CD4-positive, alpha-beta T cell treated with Interleukin-6 for 4 hours (primary cell): ENCODE results near the gene CA6.
"Not testable (repeated sequence)": the region's sequence is repeated elsewhere in the genome, so short reads cannot be mapped to it uniquely, and the experiment has no call there.

Experiments
- DNase-seq: peaks from one replicate; pipeline ENCODE4 v3.0.0-alpha.2; 2020; ENCODE audit warnings: mixed read lengths

Gene CA6

DNA sequence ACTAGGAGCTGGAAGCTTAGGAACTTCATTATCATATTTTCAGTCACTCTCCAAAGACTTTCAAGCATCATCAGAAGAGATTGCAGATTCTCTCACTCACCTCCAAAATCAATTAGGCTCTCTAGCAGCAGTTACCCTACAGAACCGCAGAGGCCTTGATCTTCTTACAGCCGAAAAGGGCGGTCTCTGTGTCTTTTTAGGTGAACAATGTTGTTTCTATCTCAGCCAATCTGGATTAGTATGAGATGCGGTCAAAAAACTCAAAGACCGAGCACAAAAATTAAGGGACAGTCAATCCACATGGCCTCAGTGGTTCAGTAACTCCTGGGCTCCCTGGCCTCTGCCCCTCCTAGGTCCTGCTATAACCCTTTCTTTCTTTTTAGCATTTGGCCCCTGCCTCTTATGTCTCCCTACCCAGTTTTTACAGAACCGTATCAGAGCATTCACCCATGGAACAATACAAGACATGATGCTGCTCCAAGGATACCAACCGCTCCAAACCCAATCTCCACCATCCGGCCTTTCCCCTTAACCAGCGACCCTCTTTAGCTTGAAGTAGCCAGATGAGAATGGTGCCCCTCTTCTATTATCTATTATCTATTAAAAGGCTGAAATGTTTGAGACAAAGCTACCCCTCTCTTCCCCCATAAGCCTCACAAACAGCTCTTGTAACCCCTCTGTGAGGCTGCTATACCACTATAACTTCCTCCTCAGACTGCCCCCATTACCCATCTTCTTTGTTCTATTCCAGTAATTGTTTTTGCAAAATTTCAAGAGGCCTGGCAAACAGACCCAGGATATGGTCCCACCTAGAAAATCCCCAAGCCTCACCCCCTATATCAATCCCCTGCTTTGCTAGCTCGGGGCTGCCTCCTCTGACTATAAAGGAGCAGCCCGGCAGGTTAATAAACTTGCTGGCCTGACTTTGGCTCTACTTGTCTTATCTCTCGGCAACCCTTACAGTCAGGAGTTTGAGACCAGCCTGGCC lies 18.7 kb upstream of the CA6 start:
- peak; percentile 17 for DNase-seq

- DNase-seq, result no peak
Observed at GRCh38 chr1:8930116-8930515, 15.6 kb upstream of the CA6 start.

GRCh38 chr1:8937051-8937450 lies 8.6 kb upstream of the CA6 start:
- DNase-seq, result not testable (repeated sequence)

- no peak for DNase-seq
Observed at GRCh38 chr1:8937701-8938100, 8.0 kb upstream of the CA6 start.

- no peak for DNase-seq
Observed at GRCh38 chr1:8938232-8938999, 7.3 kb upstream of the CA6 start.

DNA sequence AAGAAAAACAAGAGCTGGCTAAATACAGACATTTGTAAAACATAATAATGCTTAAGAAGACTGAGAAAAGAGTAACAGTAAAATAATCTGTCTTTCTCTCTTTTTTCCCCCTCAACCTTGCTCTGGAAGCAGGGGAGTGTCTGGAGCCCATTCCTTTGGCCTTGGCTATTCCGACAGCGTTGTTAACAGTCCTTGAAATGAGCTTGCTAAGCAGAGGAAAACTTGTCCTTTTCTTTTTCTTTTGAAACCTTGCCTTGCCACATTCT lies 6.7 kb upstream of the CA6 start:
- DNase-seq, result no peak

DNA sequence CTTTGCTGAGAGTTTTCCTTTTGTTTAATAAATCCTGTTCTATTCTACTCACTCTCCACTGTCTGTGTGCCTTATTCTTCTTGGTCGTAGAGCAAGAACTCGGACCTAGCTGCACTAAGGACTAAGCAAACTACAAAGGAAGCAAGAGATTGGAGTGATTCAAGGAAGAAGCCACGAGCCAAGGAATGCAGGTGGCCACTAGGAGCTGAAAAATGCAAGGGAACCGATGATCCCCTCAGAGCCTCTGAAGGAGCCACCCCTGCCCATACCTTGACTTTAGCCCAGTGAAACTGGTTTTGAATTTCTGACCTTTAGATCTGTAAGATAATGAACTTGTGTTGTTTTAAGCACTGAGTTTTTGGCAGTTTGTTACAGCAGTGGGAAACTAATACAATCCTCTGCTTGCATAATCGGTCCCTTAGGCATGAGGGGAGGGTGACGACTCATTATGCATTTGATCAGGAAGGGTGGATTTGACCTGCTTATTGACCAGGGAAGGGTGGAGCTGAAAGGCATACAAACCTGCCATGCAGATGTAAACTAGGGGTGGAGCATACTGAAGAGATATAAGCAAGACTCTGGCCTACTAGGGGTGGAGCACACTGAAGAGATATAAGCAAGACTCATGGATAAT lies 6.2 kb upstream of the CA6 start:
- DNase-seq, result no peak

DNA sequence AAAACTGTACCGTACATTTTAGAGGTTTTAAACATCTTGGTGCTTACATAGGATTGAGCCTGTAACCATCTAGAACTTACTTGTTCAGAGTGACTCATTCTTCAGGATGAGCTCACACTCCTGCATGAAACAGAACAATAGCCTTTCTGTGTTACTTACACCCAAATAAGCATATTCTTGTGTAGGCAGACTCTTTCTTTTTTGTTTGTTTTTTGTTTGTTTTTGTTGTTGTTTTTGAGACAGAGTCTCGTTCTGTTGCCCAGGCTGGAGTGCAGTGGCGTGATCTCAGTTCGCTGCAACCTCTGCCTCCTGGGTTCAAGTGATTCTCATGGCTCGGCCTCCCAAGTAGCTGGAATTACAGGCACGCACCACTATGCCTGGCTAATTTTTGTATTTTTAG lies 3.8 kb upstream of the CA6 start:
- no peak for DNase-seq

GRCh38 chr1:8943498-8944405 lies 1.9 kb upstream of the CA6 start:
- DNase-seq, result no peak

DNA sequence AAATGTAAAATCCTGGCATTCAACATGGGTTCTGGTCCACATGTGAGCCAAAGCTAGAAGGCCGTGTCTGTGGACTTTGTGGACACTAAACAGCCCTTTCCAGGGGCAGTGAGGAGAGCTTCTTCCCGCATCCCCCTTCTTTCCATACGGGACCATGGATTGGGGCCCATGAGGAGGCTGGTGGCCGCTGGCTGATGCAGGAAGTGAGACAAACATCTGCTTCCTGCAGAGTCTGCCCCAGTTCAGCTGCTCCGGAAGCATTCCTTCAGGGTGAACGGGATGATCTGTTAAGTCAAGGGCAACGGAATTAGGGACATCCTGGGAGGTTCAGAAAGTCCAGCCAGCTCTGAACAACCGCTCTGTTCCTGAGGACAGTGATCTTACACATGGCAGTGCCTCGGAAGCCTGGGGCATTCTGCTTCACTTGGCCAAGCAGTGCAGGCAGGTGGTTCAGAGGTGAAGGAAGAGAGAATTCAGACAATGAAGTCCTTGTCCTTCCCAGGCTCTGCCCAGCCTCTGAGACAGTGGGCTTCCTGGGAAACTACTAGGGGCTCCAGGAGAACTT lies 1.5 kb downstream of the CA6 start:
- DNase-seq, result peak; percentile 46

DNA sequence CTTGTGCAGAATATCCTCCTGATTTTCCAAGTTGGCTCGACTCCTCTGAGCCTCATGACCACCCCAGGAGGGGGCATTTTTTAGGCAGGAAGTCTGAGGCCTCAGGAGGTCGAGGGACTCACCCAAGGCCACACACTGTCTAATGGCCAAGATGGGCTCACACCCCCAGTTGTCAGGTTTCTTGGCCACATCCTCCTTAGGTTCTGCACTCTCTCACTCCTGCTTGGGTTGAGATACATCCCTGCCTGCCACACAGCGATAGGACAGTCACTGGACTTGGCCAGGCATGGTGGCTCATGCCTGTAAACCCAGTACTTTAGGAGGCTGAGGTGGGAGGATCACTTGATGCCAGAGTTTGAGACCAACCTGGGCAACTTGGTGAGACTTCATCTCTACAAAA lies 4.6 kb downstream of the CA6 start:
- no peak for DNase-seq

DNA sequence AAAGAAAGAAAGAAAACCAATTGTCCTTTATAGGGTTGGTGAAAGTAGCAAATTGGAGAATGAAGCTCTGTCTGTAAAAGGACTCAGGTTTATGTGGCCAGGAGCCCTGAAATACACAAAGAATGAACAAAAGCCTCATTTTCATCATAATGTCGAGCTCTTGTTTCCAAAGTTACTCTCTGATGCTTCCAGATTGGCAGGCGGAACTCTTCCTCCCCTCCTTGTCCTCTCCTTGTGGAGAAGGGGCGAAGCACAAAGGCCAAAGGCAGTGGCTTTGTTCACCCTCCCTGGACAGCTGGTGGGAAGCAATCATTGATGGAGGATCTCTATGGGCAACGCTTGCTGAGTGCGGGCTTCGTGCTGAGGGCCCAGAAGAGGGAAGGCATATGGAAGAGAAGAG lies 5.6 kb downstream of the CA6 start:
- no peak for DNase-seq

GRCh38 chr1:8955406-8955805 lies 9.7 kb downstream of the CA6 start:
- DNase-seq, result no peak

GRCh38 chr1:8956461-8957349 lies 11.0 kb downstream of the CA6 start:
- no peak for DNase-seq

DNA sequence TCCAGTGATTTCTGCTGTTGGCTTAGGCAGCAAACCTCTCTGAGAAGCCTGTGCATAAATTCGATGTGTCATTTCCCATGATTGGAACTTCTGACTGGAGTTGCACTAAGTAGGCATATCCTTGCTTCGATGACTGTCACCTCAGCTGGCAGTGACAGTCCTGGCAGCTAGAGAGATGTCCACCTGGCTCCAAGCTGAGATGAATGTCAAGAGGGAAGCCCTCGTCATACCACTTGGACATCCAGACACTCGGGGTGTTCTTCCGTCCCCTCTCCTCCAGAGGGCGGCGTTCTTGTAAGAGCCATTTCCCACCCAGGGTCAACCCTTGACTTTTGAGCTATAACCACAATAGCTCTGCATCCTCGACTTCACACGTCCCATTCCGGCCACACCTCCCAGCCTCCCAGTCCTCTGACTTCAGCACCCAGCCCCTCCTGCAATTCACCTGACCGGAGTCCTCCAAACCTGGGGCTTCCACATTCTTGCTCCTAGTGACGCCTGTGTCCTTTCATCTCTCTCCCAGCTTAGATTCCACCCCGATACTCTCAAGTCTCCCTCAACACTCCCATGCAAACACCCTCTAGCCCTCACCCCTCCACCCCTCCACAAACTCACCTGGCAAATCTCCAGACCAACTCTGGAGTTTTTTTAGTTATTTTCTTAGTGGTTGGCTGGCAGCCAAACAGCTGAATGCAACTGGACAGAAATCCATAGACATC lies 17.3 kb downstream of the CA6 start:
- peak; percentile 64 for DNase-seq

DNA sequence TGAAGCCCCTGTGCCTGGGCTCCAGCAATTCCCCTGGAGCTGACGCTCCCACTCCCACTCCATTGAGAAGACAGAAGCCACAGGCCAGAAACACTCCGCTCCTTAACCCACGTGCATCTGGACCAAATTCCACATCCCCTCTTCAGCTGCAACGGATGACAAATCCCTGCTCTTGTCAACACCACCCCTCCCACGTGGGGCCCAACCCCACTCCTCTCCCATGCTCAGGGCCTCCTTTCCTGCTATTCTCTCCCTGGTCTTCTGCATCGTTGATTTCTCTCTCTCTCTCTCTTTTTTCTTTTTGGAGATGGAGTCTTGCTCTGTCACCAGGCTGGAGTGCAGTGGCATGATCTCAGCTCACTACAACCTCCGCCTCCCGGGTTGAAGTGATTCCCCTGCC lies 18.3 kb downstream of the CA6 start:
- no peak for DNase-seq

GRCh38 chr1:8965121-8965820 lies 19.6 kb downstream of the CA6 start:
- no peak for DNase-seq

DNA sequence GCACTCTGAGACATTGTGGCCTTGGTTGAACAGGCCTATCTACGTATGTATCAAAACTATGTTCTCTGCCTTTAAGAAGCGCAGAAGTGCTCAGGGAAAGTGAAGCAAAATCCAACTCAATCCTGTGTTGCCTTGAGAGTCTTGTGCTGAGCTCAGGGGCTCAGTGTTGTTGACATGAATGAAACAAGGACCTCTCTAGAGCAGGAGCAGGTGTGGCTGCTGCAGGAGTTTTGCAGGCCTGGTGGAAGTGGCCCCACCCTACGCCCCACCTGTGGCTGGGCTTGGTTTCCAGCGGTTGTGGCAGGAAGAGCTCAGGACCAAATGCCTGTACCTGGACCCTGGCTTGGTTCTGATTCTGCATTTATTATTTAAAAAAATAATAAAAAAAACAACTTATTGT lies 20.9 kb downstream of the CA6 start:
- DNase-seq, result no peak

GRCh38 chr1:8968902-8969301 lies 23.2 kb downstream of the CA6 start:
- not testable (repeated sequence) for DNase-seq

GRCh38 chr1:8969937-8970336 lies 24.3 kb downstream of the CA6 start:
- DNase-seq, result peak; percentile 49
